HG03135 (cell line): Measurements from ENCODE around the gene CCDC136.

Source experiments
- ATAC-seq: cut with Tn5 transposase; IDR thresholded peaks from one replicate; pipeline ENCODE4 v1.9.1; 2021; ENCODE audit warnings: mild to moderate bottlenecking, moderate library complexity; ENCODE audit not compliant: unreplicated experiment

CCDC136 gene

DNA sequence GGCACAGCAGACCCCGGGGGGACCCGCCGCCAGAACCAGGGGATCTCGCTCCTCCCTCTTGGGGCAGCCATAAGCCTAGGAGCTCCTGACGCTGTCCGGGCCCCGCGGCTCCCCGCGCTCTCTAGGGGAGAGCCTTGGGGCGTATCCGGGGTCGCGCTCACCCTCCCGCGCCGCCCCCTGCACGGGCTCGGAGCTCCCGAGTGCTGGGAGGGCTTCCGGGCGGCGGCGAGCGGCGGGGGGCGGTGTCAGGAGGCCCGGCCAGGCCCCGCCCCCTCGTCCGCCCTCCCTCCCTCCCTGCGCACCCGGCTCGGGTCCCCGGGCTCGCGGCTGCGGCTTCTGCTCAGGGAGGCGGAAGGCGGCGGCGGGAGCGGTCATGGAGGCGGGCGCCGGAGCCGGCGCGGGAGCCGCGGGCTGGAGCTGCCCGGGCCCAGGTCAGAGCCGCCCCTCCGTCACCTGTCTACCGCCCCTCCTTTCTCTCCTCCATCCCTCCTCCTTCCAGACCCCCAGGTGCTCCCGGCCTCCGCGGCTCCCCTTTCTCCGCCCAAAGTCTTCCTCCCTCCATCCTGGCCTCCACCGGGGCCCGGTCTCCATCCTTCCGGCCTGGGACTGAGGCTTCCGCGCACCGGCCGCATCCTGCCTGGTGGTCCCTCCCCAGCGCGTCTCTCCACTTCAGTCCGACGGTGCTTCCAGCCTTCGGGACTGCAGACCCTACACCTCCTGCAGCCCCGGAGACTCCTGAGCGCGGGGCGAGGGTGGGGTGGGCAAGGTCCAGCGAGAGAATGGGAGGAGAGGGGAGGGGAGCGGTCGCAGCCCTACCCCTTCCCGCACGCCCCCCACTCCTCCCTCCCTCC is at the start of gene CCDC136:
TSS of gene CCDC136 (plus strand) at position 848 of the 851 bp plus-strand sequence. CDS start 444 bp downstream, outside the sequence.
- ATAC-seq = peak; percentile 70

- ATAC-seq = no peak
These were observed 49.6 kb upstream of the CCDC136 start for GRCh38 chr7:128742206-128742605.

GRCh38 chr7:128743112-128743772 is 48.5 kb upstream of the CCDC136 start:
- ATAC-seq = no peak

DNA sequence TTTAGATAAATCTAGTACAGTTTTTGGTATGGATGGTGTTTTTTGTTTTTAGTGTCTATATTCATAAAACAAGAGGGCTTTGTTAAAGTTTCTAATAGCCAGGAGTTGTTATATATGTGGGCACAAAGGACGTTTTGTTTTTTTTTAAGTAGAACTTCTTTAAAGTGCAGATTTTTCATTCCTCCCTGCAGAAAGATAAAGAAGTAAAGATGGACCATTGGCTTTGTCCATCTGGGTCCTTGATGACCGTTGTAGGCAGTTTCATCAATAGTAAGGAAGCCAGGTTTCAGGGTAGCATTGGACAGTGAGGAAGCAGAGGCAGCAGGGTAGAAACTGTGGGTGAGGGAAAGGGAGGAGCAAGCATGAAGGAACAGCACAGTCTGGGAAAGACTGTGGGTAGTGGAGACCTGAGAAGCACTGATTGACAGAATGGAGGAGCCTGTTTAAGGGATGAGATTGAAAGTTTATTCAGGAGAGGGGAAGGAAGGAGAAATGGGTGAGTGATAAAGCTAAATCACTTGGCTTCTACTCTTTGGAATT is 47.3 kb upstream of the CCDC136 start:
- no peak for ATAC-seq

DNA sequence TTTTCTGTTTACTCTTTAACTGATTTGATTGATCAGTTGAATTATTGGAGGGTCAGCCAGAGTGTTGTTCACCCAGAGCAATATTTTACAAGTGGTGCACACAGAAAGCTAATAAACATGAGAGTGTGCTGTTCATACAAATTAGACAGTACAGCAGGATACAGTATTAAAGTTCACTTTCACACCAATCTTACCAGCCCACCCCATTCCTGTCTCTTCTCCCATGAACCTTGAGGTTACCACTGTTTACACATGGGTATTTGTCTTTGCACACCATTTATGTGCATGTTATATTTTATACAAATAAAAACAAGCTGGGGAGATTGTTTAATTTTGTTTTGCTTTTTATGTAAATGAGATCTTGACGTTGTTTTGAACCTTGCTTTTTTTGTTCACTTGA is 46.1 kb upstream of the CCDC136 start:
- ATAC-seq = no peak

DNA sequence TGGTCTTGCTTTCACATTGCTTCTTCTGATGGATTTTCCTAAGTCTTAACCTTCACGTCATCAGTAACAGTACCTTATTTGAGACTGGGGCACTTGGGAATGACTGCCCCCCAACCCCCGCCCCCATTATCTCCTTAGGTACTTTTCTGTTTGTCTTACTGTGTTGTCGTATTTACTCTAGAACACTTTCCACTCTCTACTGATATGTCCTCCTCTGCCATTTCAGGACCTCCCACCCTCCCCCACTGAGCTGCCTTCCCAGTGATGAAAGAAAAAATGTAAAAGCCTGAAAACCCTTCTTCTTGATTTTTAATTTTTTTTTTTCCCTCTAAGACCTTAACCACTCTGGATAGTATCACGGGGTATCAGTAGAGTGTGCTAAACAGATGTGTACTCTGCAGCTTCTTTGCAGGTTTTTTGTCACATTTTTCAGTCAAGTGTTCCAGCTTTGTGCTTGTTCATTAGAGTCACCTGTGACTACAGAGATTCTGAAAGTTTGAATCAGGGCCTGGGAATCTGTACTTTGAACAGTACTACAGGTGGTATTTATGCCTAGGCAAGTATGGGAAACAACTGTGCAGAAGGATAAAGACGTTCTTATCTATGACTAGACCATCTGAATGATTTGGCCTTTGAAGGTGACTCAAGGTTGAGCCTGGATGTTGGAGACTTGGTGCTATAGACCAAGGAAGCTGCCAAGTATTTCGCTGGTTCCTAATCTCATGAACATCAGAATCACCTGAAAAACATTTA is 44.3 kb upstream of the CCDC136 start:
- ATAC-seq = no peak

GRCh38 chr7:128752251-128752650 is 39.5 kb upstream of the CCDC136 start:
- ATAC-seq = no peak

GRCh38 chr7:128755075-128755818 is 36.5 kb upstream of the CCDC136 start:
- ATAC-seq = no peak

DNA sequence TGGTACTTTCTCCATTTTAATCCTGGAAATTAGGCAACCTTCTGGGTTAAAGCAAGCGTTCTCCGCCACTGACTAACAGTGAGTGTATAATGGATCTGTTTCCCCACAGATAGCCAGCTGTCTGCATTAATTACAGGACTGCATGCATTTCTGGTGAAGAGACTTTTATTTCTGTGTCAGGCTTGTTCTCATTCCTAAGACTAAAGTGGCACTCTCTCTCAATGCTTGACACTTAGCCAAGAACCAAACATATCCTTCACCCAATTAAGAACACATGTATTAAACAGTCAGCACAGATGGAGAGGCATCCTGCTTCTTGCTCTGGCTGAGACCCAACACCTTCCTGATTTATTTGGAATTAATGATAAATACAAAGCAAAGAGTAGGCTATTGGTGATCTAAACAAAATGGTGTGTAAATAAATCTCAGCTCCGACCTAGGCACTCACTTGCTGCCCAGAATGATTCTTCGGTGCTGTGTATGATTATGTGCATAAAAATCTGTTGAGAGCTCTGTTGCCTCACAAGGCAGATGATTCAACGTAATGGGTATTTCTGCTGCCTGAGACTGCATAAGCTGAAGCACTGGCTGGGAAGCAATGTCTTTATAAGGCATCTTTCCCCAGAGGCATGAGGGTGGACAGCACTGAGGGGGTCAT is 35.8 kb upstream of the CCDC136 start:
- ATAC-seq = no peak

GRCh38 chr7:128757203-128757602 is 34.6 kb upstream of the CCDC136 start:
- ATAC-seq = no peak

GRCh38 chr7:128758553-128758952 is 33.2 kb upstream of the CCDC136 start:
- ATAC-seq = no peak

GRCh38 chr7:128759242-128759641 is 32.5 kb upstream of the CCDC136 start:
- ATAC-seq = no peak

DNA sequence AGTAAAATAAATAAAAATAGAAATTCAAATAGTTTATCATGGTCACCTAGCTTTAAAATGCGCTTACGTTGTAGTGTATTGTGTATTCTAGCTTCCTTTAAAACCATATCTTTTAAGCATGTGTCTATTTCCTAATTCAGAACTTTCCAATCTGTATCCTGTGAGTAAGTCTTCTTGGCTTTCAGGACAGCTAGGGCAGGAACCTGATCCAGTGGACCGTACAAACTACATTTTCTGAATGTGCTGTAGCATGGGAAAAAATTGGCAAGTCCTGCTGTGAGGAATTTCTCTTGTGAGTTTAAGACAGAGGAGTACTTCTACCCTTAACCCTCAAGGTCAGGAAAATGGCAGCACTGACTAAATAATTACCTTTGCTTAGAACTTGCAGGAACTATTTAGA is 28.2 kb upstream of the CCDC136 start:
- no peak for ATAC-seq

DNA sequence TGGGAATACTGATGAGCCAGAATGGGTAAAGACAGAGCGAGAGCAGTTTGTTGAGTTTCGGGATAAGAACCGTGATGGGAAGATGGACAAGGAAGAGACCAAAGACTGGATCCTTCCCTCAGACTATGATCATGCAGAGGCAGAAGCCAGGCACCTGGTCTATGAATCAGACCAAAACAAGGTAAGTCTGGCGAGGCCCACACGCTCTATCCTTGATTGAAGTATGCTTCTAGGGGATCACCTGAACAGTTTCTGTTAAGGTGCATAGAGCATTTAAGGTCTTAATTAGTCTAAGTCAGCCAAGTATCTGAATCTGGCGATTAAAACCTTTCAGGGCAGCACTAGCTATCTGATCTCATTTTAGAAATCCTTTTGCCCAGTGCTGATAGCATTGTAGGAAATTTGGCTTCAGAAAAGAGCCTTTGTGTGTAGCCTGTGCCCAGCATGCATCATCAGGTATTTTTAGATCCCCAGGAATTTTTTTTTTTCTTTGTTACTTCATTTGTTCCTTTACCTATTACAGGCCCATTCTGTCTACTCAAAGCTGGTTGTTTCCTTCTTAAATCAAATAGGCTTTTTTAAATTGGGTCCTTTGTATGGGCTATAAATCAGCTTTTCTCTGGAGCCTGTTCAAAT is 24.2 kb upstream of the CCDC136 start:
- no peak for ATAC-seq

GRCh38 chr7:128770233-128770632 is 21.5 kb upstream of the CCDC136 start:
- ATAC-seq = no peak

- ATAC-seq = no peak
These were observed 18.2 kb upstream of the CCDC136 start for GRCh38 chr7:128773604-128774003.

GRCh38 chr7:128774029-128774689 is 17.6 kb upstream of the CCDC136 start:
- no peak for ATAC-seq

DNA sequence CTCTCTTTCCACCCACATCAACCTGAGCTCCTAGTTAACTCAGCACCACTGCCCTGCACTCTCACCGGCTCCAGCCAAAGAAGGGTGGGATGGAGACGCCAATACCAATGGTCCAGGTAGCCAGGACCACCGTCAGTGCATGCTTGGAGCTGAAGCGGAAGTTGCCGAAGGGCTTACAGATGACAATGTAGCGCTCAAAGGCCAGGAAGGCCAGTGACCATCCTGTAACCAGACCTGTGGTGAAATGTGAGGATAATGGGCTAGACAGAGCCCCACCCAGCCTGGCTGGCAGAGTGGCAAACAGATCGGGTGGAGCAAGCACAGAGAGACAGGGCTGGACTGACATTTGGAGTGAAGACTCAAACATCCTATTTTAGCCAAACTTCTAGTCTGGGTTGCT is 16.8 kb upstream of the CCDC136 start:
- no peak for ATAC-seq
